Activated CD4-positive, alpha-beta T cell treated with anti-CD3 and anti-CD28 coated beads, Interleukin-2, amount 10 ng/mL, durations not matched to agents 24 days and 14 days (primary cell): ENCODE results near the gene LRP1B. TPM values are rescaled to one million over a fixed set of nuclear protein-coding genes. Genes with fewer than 3 reads are reported as not detected.

Source experiments
- DNase-seq: peaks from one replicate; pipeline ENCODE4 v3.0.0; 2022
- H3K27ac Mint-ChIP-seq: one replicate; pipeline ENCODE4 v1.8.0; 2022; ENCODE audit warnings: mild to moderate bottlenecking, mixed read lengths
- H3K27me3 Mint-ChIP-seq: one replicate; pipeline ENCODE4 v1.8.0; 2022; ENCODE audit warnings: mixed read lengths
- H3K36me3 Mint-ChIP-seq: one replicate; pipeline ENCODE4 v1.8.0; 2022; ENCODE audit warnings: low read depth, mild to moderate bottlenecking, mixed read lengths
- H3K4me1 Mint-ChIP-seq: one replicate; pipeline ENCODE4 v1.8.0; 2021; ENCODE audit warnings: mixed read lengths
- H3K4me3 Mint-ChIP-seq: one replicate; pipeline ENCODE4 v1.8.0; 2022; ENCODE audit warnings: mild to moderate bottlenecking, moderate library complexity, mixed read lengths
- H3K9me3 Mint-ChIP-seq: one replicate; pipeline ENCODE4 v1.8.0; 2021; ENCODE audit warnings: mixed read lengths
- intact Hi-C: fragments of 100-400 bp; cut with micrococcal nuclease; formaldehyde crosslinking; loops from one replicate; pipeline ENCODE4 v1.15.1; 2023
- total RNA-seq: library from RNA; stranded (reverse); gene quantifications from 2 replicates; pipeline ENCODE4 v1.2.3, GENCODE V29; 2022

The LRP1B gene
- total RNA-seq, 1 donor from 2014 or later: not detected

DNA sequence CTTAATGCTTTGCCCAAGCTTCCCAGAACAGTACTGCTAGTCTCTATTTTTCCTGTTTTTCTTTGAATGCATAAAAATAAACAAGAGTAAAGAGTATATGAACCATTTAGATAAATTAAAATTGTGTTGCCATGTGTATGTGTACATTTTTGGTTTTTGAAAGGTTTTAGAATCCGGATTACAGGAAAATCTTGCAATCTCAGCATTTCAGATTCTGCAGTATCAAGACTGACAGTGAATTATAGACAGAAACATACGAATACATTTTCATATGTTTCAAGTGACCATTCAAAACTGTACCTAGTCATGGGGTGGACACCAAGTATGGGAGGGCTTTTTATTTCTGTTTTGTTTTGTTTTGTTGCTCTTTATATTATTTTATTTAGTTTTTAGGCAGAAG is 604.1 kb downstream of the LRP1B start:
- Mint-ChIP-seq H3K9me3 (no peaks in the 10 kb centered on the region), H3K4me1 (no peaks in the 10 kb centered on the region), H3K27ac (no peak overlapping the region), H3K4me3 (no peak overlapping the region), H3K36me3 (no peaks in the 10 kb centered on the region), H3K27me3 (no peaks in the 10 kb centered on the region)
- DNase-seq: no peak
- intact Hi-C loops: no loop called here

DNA sequence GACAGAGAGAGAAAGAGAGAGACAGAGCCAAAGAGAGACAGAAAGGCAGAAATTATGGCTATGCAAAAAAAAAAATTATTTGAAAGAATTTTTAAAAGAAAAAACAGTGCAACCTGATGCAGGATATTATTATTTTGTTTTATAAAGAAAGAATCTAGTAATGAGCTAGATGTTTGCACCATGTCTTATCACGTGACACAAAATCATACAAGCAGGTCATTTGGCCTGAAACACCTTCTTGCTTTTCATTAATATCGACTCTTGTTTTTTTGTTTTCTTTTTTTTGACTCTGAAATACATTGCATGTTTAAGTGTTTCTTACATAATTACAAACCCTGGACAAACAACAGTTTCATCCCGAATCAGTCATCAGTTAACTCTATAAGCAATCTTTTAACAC is 606.0 kb downstream of the LRP1B start:
- DNase-seq: no peak
- no peaks in the 10 kb centered on the region for H3K9me3 Mint-ChIP-seq
- H3K27me3 Mint-ChIP-seq: no peaks in the 10 kb centered on the region
- H3K4me1 Mint-ChIP-seq: no peaks in the 10 kb centered on the region
- no peaks in the 10 kb centered on the region for H3K36me3 Mint-ChIP-seq
- no peak overlapping the region for H3K4me3 Mint-ChIP-seq
- intact Hi-C loops: no loop called here
- H3K27ac Mint-ChIP-seq: no peak overlapping the region

DNA sequence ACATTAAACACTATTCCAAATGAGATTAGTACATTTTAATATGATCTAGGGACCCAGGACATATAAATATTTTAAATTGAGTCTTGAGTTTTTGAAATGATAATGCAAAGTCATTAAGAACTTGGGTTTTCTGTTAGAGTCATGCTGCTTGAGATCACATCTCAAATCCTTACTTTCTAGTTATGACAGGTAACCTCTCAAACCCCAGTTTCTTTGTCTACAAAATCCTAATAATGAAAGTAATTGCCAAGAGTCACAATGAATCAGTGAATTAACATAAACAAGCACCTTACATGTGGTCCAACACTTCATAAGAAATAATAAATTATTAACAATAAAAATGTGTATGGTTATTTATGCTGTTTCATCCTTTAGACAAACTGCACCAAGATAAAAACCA is 607.6 kb downstream of the LRP1B start:
- no peaks in the 10 kb centered on the region for H3K9me3 Mint-ChIP-seq
- no peaks in the 10 kb centered on the region for H3K27me3 Mint-ChIP-seq
- no peaks in the 10 kb centered on the region for H3K36me3 Mint-ChIP-seq
- DNase-seq: no peak
- H3K4me1 Mint-ChIP-seq: no peaks in the 10 kb centered on the region
- H3K4me3 Mint-ChIP-seq: no peak overlapping the region
- H3K27ac Mint-ChIP-seq: no peak overlapping the region
- intact Hi-C loops: no loop called here

DNA sequence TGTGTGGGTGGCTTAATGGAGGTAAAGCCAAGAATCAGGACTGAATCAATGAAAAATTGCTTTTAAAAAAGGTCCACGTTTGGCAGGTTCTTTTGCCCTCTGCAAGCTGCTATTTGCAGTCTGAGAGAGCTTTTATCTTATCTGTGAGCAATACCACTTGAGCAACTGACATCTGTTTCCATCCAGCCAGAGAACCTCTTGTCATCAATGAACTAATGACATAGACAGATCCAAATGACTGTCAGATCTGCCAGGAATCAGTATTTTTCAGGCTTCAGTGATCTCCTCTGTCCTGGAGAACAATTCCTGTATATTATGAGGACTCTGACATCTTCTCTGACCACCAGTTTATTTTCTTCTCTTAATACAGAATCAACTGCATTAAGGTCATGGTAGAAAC is 608.1 kb downstream of the LRP1B start:
- no peak overlapping the region for H3K27ac Mint-ChIP-seq
- no peak overlapping the region for H3K4me3 Mint-ChIP-seq
- H3K36me3 Mint-ChIP-seq: no peaks in the 10 kb centered on the region
- H3K27me3 Mint-ChIP-seq: no peaks in the 10 kb centered on the region
- intact Hi-C loops: no loop called here
- no peaks in the 10 kb centered on the region for H3K9me3 Mint-ChIP-seq
- DNase-seq: no peak
- H3K4me1 Mint-ChIP-seq: no peaks in the 10 kb centered on the region

DNA sequence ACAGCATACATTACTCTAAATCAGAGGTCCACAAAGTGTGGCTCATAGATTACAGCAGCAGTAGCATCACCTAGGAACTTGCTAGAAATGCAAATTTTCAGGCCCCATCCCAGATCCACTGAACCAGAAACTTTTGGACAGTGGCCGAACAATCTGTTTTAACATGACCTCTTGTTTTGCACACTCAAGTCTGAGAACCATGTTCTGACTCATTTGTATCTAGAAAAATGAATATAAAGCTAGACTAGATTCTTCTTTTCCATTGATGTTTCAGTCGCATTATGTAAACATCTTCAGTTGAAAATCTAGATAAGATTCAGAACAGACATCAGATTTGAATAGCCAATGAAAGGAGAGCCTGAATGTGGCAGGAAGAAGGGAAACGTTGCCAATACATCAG is 608.8 kb downstream of the LRP1B start:
- no peak for DNase-seq
- H3K27ac Mint-ChIP-seq: no peak overlapping the region
- H3K9me3 Mint-ChIP-seq: no peaks in the 10 kb centered on the region
- H3K4me3 Mint-ChIP-seq: no peak overlapping the region
- intact Hi-C loops: no loop called here
- H3K27me3 Mint-ChIP-seq: no peaks in the 10 kb centered on the region
- no peaks in the 10 kb centered on the region for H3K36me3 Mint-ChIP-seq
- no peaks in the 10 kb centered on the region for H3K4me1 Mint-ChIP-seq

DNA sequence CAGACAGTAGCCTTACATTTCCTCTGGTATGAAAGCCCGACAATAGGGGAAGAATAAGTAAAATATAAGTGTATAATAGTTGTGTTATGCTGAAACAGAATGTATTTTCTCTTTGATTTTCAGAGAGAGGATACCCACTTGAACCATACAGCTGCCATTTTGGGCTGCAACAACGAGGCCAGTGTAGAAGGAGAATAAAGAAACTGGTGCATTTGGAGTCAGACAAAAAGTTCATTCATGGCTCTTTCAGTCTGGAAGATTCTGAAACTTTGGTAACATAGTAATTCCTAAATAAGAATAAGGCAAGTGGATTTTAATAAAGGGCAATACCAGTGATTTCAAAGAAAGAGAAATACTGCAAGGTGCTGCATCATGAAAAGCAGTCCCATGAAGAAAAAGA is 610.9 kb downstream of the LRP1B start:
- Mint-ChIP-seq H3K4me1 (no peaks in the 10 kb centered on the region), H3K27me3 (no peaks in the 10 kb centered on the region), H3K4me3 (no peak overlapping the region), H3K36me3 (no peaks in the 10 kb centered on the region), H3K9me3 (no peaks in the 10 kb centered on the region), H3K27ac (no peak overlapping the region)
- DNase-seq: no peak
- intact Hi-C loops: no loop called here

DNA sequence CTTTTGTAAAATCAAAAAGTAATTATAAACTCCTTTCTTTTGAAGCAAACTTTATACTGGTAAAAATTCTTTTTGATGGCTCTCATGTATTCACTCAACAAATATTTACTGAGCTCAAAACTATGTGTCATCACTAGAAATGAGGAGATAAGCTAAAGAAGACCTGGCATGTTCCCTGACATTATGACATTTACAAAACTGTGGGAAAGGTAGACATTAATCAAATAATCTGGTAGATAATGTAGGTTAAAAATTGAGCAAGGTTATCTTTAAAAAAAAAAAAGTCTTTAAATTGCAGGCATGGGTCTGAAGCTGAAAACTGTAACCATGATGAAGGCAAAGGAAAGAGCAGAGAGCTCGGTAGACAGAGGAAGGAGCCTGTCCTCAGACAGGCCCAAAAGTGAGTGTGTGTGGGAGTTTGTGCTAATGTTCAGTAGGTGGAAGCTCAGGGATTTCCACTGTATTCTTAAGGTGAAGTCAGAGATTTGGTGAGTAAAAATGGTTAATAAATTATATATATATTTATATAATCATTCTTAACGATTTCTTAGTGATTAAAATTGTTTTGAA is 612.9 kb downstream of the LRP1B start:
- no peaks in the 10 kb centered on the region for H3K9me3 Mint-ChIP-seq
- no peak overlapping the region for H3K4me3 Mint-ChIP-seq
- H3K36me3 Mint-ChIP-seq: no peaks in the 10 kb centered on the region
- no peaks in the 10 kb centered on the region for H3K4me1 Mint-ChIP-seq
- no peak for DNase-seq
- no peaks in the 10 kb centered on the region for H3K27me3 Mint-ChIP-seq
- intact Hi-C loops: no loop called here
- H3K27ac Mint-ChIP-seq: no peak overlapping the region

DNA sequence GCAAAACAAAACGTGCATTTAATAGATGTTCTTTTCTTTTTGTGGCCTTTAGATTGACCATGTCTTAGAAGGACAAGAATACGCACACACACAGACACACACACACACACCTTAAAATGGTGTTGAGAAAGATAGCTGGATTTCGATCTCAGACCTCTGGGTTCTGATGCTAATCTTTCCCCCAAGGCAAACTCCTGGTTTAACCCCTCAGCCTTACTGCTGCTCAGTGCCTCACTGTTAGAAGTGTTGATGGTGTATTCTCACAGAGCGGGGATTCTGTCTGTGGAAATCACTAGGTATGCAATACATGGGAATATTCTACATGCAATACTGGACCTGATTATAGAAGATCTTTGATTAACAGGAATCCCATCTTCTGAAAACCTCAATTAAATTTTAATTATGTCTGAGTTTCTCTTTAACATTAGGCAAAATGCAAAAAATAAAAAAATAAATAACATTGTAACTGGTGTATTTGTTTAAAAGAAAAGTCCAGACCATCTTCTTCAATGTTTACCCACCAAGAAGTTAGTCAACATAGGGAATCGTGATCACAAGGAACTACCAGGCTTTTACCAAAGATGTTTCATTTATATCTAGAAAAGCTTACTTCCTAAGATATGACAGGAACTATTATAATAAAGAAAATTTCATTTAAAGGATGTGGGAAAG is 613.5 kb downstream of the LRP1B start:
- Mint-ChIP-seq H3K4me1 (no peaks in the 10 kb centered on the region), H3K27me3 (no peaks in the 10 kb centered on the region), H3K4me3 (no peak overlapping the region), H3K27ac (no peak overlapping the region), H3K9me3 (no peaks in the 10 kb centered on the region), H3K36me3 (no peaks in the 10 kb centered on the region)
- intact Hi-C loops: no loop called here
- DNase-seq: no peak

DNA sequence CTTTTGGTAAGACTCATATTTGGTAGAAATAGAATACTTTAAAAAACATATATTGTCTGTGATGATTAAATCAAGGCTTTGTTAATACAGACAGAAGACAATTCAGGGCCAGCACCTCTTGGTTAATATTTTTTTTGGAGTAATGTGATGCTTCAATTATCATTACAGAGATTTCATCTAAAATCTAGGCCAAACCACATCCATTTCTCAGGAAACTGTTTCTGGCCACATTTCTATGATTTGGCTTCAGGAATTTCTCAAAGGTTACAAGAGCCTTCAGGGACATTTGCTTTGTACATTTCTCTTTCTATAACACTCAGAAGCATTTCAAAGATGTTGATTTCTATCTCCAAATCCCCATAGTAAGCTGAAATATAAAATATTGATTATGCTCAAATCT is 614.9 kb downstream of the LRP1B start:
- no peak overlapping the region for H3K27ac Mint-ChIP-seq
- intact Hi-C loops: no loop called here
- no peaks in the 10 kb centered on the region for H3K36me3 Mint-ChIP-seq
- no peak overlapping the region for H3K4me3 Mint-ChIP-seq
- no peaks in the 10 kb centered on the region for H3K4me1 Mint-ChIP-seq
- DNase-seq: no peak
- H3K27me3 Mint-ChIP-seq: no peaks in the 10 kb centered on the region
- H3K9me3 Mint-ChIP-seq: no peaks in the 10 kb centered on the region

DNA sequence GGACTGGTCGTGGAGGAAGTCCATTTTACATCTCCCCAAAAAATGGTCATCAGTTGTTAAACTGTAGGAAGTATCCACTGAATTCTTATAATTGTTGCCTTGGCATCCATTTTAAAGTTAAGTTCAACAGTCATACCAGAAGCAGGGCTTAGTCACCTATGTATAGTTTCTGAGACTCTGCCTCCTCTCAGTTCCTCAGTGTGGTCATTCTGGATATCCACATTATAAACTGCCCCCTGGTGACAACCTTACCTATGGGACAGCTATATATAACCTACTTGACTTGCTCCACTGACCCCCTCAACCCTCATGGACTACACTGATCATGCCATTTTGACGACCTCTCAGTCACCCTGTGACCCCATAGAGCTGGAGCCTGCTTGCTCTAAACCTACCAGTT is 617.0 kb downstream of the LRP1B start:
- Mint-ChIP-seq H3K27me3 (no peaks in the 10 kb centered on the region), H3K4me3 (no peak overlapping the region), H3K27ac (no peak overlapping the region), H3K36me3 (no peaks in the 10 kb centered on the region), H3K4me1 (no peaks in the 10 kb centered on the region), H3K9me3 (no peaks in the 10 kb centered on the region)
- no peak for DNase-seq
- intact Hi-C loops: no loop called here

DNA sequence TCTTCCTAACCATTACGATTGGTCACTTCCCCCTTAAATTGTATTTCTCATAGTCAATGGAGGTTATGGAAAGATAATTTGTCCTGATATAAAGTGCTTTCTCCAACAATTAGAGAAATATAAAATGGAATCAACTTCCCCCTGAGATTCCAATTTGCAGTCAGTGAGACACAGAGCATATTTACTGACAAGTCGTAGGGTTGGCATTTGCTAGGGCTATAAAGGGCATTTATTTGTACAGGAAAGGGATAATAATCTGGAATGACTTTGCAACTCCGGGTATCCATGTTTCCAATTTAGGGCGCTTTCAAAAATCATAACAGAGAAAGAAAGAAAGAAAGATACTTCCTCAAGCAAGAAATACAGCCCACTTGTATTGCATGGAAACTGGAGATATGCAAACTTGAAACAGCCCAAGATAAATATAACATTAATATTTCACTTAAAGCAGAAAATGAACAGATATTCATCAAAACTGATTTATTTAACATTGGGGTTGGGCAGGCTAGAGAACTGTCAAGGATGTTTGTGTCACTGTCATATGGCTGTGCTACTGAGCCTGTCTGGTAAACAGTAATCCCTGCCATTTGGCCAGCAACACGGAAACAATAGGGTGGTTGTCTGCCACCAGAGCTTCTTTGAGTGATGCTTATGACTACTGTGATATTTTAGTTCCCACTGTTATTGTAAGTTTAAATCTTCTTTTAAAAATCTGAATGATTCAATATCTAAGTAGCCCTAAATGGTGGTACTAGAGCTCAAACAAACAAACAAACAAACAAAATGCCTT is 621.8 kb downstream of the LRP1B start:
- H3K27me3 Mint-ChIP-seq: no peaks in the 10 kb centered on the region
- DNase-seq: no peak
- no peaks in the 10 kb centered on the region for H3K4me1 Mint-ChIP-seq
- no peak overlapping the region for H3K27ac Mint-ChIP-seq
- H3K9me3 Mint-ChIP-seq: no peaks in the 10 kb centered on the region
- intact Hi-C loops: no loop called here
- H3K36me3 Mint-ChIP-seq: no peaks in the 10 kb centered on the region
- H3K4me3 Mint-ChIP-seq: no peak overlapping the region

DNA sequence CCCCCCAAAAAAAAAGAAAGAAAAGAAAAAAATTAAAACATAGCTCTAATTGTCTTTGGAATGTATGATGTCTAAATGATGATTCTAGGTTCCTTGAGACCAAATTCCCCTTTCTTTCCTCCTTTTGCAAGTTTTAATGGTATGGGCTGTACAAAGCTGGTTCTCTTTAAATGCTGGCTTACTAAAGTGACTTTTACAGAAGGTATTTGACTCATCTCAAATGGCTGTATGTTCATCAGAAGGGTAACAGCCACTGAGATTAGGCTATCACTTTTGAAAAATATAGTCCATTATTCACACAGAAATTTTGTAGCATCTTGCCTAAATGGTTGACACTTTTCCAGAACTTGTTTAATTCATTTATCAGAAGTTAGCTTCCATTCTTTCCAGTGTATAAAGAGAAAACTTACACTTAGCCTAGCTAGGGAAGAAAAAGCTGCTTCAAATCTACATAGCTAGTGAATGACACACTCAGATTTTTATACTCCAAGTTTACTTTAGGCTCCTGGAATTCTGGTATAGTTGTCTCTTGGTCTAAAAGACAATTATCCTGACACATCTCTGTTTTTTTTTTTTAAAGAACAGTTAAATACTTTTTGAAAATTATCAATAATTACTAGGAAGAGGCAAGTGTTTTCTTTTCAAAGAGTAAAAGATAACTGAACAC is 622.6 kb downstream of the LRP1B start:
- H3K4me1 Mint-ChIP-seq: no peaks in the 10 kb centered on the region
- DNase-seq: no peak
- no peaks in the 10 kb centered on the region for H3K36me3 Mint-ChIP-seq
- intact Hi-C loops: no loop called here
- H3K9me3 Mint-ChIP-seq: no peaks in the 10 kb centered on the region
- H3K27me3 Mint-ChIP-seq: no peaks in the 10 kb centered on the region
- H3K27ac Mint-ChIP-seq: no peak overlapping the region
- no peak overlapping the region for H3K4me3 Mint-ChIP-seq

DNA sequence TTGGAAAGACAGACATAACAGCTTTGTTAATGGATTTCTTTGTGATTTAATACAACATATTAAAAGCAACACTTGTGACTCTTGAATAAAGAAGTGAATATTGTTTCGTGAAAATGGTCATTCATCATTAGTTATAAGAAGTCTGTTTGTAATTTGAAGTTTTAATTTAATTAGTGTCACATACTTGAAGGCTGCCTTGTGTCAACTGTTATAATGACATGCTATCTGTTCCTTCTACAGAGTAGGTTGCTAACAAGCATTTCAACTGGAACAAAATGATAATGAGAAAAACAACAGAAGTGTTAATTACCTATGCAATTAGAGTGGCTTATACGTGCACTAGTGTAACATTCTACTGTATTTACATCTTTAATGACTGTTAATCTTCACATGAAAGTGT is 624.7 kb downstream of the LRP1B start:
- Mint-ChIP-seq H3K4me3 (no peak overlapping the region), H3K27ac (no peak overlapping the region), H3K36me3 (no peaks in the 10 kb centered on the region), H3K9me3 (no peaks in the 10 kb centered on the region), H3K27me3 (no peaks in the 10 kb centered on the region), H3K4me1 (no peaks in the 10 kb centered on the region)
- DNase-seq: no peak
- intact Hi-C loops: no loop called here

DNA sequence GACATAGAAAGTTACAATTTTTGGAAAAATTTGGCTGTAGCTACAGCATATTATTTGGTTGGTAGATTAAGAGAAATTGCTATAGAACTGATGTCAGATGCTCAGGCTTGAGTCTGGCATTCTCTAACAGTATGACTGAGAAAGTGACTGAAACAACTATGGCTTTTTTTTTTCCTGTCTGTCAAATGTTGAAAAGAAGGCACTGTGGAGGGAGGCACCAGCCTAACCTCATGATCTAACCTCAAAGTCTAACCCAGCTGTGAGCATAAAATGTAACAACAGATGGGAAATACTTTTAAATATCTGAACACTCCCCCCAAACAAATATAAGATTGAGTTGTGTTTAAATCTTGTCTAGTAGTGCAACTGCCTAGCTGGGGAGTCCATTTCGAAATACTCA is 629.1 kb downstream of the LRP1B start:
- no peaks in the 10 kb centered on the region for H3K36me3 Mint-ChIP-seq
- H3K9me3 Mint-ChIP-seq: no peaks in the 10 kb centered on the region
- intact Hi-C loops: no loop called here
- no peak overlapping the region for H3K4me3 Mint-ChIP-seq
- no peak for DNase-seq
- H3K27me3 Mint-ChIP-seq: no peaks in the 10 kb centered on the region
- no peaks in the 10 kb centered on the region for H3K4me1 Mint-ChIP-seq
- no peak overlapping the region for H3K27ac Mint-ChIP-seq
